ENCODE results near the gene BTBD17.

- TF ChIP-seq YY1 (IDR thresholded peaks at IDR 0.05; ENCODE audit: low read depth) (no peak), TAF1 (IDR thresholded peaks at IDR 0.05; ENCODE audit: low read depth) (no peak), EGR1 (IDR thresholded peaks at IDR 0.05) (no peak), EP300 (IDR thresholded peaks at IDR 0.05; ENCODE audit: borderline replicate concordance) (no peak)
Observed at GRCh38 chr17:74335529-74336062, 26.1 kb downstream of the BTBD17 start.

Measured in Ishikawa (cell line).